ENCODE results near the gene DLK1. TPM values are rescaled to one million over a fixed set of nuclear protein-coding genes. Genes with fewer than 3 reads are reported as not detected.
A peak's percentile ranks its signal among the peaks of the same experiment; 100 is the strongest.

DLK1 gene
- total and polyA plus RNA-seq, 2 of the 13 experiments (the other 11 are each of a cell fraction or from before 2014, with no cell fraction given), result 95.5 to 312 TPM

DNA sequence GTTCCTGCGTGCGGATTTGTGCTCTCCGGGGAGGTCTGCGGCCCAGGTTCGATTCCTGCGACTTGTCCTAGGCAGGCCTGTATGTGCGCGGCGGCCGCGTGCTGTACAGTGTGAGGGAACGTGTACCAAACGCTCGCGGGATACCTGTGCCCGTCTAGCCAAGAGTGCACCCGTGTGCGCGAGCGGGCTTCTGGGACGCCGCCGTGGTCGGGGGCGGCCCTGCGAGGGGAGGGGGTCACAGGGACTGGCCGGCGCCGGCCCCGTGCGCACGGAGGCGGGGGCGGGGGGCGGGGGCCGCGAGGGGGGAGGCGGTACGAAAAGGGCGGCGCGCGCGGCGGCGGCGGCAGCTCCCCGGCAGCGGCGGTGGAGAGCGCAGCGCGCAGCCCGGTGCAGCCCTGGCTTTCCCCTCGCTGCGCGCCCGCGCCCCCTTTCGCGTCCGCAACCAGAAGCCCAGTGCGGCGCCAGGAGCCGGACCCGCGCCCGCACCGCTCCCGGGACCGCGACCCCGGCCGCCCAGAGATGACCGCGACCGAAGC, at the start of gene DLK1 (continued):
- no peak for TF ChIP-seq THAP9 (CRISPR knock-in tag; IDR thresholded peaks at IDR 0.05; ENCODE audit: borderline replicate concordance)
- no peak for TF ChIP-seq ZNF496 (CRISPR knock-in tag; IDR thresholded peaks at IDR 0.05; ENCODE audit: insufficient replicate concordance)
- 0 out of 2 replicates have a peak, but pooled peaks have one; percentile 37 for TF ChIP-seq HIC2 (CRISPR knock-in tag; IDR thresholded peaks at IDR 0.05; ENCODE audit: low read depth)
- TF ChIP-seq MXD4 (CRISPR knock-in tag; IDR thresholded peaks at IDR 0.05), result no peak
- TF ChIP-seq JUNB (CRISPR knock-in tag; IDR thresholded peaks at IDR 0.05; ENCODE audit: borderline replicate concordance), result no peak
- peak; percentile 86 for TF ChIP-seq ZBTB33 (CRISPR knock-in tag; IDR thresholded peaks at IDR 0.05)
- no peak for TF ChIP-seq NFE2 (CRISPR knock-in tag; IDR thresholded peaks at IDR 0.05)
- TF ChIP-seq NFE2L1 (CRISPR knock-in tag; IDR thresholded peaks at IDR 0.05; ENCODE audit: borderline replicate concordance), result no peak
- TF ChIP-seq GABPB1 (CRISPR knock-in tag; IDR thresholded peaks at IDR 0.05), result peak; percentile 29; the same call in 1 of the 2 replicates
- peak; percentile 81; the same call in 1 of the 2 replicates for TF ChIP-seq CHCHD3 (CRISPR knock-in tag; IDR thresholded peaks at IDR 0.05)
- TF ChIP-seq ATF2 (CRISPR knock-in tag; IDR thresholded peaks at IDR 0.05), result no peak
- no peak for TF ChIP-seq DPF2 (CRISPR knock-in tag; IDR thresholded peaks at IDR 0.05; ENCODE audit: borderline replicate concordance, low read depth)
- no peak for TF ChIP-seq THYN1 (CRISPR knock-in tag; IDR thresholded peaks at IDR 0.05; ENCODE audit: borderline replicate concordance, low read depth)
- no peak for TF ChIP-seq ZNF512B (CRISPR knock-in tag; IDR thresholded peaks at IDR 0.05; ENCODE audit: borderline replicate concordance)
- no peak for TF ChIP-seq LCORL (IDR thresholded peaks at IDR 0.05)
- no peak for TF ChIP-seq LCORL (CRISPR knock-in tag; IDR thresholded peaks at IDR 0.05)
- TF ChIP-seq DMAP1 (CRISPR knock-in tag; IDR thresholded peaks at IDR 0.05), result no peak
- no peak for TF ChIP-seq ZNF33B (CRISPR knock-in tag; IDR thresholded peaks at IDR 0.05)
- no peak for TF ChIP-seq ZNF550 (CRISPR knock-in tag; IDR thresholded peaks at IDR 0.05; ENCODE audit: borderline replicate concordance)
